ENCODE results near the gene TMEM109. TPM values are rescaled to one million over a fixed set of nuclear protein-coding genes. Genes with fewer than 3 reads are reported as not detected.

Gene TMEM109
- total RNA-seq, 1 donor from 2014 or later, result 167 TPM

DNA sequence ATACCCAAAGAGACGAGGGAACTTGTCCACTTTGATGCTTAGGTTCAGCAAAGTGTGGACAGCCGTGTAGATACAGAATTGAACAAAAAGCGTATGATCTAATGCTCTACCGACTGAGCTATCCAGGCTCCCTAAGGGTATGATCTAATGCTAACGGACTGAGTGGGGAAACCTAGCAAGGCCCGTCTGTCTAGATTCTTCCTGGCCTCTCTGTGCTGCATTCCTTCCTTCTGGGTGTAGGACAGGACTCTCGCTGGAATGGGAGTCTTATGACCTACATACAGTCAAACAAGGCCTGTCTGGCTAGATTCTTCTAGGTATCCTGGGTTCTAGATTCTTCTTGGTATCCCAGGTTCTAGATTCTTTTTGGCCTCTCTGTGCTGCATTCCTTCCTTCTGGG is 46.4 kb downstream of the TMEM109 start:
- DNase-seq (ENCODE audit: extremely low read depth, low read depth, low spot score), result no peak

DNA sequence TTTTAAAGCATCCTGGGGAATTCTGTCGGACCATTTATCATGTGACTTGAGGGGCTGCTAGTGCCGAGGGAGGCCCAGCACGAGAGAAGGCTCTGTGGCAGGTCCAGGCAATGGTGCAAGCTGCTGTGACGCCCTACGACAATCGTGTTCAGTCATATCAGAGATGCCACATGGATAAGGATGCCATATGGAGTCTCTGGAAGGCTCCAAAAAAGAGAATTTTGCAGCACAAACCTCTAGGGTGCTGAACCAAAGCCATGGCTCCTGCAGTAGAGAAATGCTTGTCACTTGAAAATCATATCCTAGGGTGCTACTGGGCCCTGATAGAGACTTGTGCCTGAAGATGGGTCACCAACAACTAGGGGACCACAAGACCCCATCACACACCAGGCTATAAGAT is 50.8 kb downstream of the TMEM109 start:
- DNase-seq (ENCODE audit: extremely low read depth, low read depth, low spot score), result no peak

DNA sequence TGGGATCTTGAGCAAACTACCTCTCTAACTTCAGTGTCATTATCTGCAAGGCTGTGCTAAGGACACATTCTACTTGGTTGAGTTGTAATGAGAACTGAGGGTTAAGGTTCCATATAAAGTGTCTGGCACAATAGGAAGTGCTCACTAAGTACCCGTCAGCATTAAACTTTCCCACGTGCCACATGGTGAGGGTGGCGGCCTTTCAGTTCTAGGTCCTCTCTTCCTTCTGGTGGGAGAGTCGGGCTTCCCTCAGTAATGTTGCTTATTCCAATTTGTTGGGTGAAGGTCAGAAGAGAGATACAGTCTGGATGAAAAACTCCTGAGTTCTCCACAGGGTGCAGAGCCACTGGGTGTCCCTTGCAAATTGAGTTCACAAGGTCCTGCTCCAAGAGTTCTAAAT is 52.9 kb downstream of the TMEM109 start:
- no peak for DNase-seq (ENCODE audit: extremely low read depth, low read depth, low spot score)

DNA sequence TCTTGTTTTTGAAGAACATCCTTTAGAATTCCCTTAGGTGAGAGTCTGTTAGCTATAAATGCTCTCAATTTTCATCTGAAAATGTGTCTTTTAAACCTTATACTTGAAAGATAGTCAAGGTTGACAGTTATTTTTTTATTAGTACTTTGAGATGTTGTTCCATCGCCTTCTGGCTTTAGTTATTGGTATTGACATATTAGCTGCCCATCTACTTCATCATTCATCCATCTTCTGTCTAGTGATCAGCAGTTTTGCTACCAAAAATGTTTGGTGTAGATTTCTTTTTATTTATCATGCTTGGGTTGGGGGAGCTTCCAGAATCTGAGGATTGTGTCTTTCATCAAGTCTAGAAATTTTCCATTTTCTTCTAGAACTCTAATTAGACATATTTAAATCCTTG is 54.3 kb downstream of the TMEM109 start:
- no peak for DNase-seq (ENCODE audit: extremely low read depth, low read depth, low spot score)

DNA sequence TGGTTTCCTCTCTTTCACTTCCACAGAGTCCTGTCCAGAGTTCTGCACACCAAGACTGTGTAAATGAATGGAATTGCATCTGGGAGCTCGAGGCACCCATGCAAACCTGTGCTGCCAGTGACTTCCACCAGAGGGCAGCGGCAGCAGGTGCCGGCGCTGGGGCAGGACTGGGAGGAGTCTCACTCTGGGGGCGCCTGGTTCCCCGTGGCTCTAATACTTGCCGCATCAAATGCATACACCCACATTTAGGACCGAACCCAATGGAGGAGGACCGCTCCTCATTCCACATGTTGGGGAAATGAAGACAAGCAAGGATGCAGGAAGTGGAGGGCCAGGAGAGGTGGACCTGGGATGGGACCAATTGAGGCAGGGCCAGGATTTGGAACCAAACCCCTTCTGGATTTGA is 56.4 kb downstream of the TMEM109 start:
- DNase-seq (ENCODE audit: extremely low read depth, low read depth, low spot score), result no peak

DNA sequence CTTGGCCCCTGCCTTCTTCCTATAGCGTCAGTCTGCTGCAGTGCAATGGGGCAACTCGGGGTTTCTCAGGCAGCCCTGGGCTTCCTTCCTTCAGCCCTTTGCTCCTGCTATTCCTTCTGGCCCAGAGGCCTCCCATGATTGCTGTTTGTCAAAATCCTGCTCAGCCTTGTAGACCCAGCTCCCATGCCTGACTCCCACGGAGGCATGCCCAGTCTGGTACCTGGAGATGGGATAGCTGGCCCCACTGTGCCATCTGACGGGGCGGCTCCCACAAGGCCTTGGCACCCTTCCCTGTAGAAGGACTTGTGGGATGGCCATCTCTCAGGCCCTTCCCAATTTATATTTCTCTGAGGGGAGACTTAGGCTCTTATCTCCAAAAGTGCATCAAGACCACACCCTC is 56.9 kb downstream of the TMEM109 start:
- DNase-seq (ENCODE audit: extremely low read depth, low read depth, low spot score), result no peak

DNA sequence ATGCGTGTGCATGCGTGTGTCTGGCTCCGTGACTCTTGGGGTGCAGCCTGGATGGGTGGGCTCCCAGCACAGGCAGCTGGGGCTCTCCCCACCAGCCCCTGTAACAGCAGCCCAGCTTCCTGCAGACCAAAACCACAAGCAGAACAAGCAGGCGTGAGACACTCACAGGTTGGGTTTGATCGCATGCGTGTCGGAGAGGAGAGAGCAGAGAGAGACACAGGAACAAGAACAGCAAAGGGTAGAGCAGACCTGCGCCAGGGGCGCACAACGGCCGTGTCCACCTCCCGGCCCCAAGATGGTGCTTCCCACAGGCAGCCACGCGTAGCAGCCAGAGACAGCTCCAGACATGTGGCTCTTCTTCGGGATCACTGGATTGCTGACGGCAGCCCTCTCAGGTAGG is 57.6 kb downstream of the TMEM109 start, which contains the start of gene CD6:
TSS of gene CD6 (plus strand) at position 161 of the 400 bp plus-strand sequence. CDS start at position 347, 186 bp downstream.
- DNase-seq (ENCODE audit: extremely low read depth, low read depth, low spot score), result no peak

DNA sequence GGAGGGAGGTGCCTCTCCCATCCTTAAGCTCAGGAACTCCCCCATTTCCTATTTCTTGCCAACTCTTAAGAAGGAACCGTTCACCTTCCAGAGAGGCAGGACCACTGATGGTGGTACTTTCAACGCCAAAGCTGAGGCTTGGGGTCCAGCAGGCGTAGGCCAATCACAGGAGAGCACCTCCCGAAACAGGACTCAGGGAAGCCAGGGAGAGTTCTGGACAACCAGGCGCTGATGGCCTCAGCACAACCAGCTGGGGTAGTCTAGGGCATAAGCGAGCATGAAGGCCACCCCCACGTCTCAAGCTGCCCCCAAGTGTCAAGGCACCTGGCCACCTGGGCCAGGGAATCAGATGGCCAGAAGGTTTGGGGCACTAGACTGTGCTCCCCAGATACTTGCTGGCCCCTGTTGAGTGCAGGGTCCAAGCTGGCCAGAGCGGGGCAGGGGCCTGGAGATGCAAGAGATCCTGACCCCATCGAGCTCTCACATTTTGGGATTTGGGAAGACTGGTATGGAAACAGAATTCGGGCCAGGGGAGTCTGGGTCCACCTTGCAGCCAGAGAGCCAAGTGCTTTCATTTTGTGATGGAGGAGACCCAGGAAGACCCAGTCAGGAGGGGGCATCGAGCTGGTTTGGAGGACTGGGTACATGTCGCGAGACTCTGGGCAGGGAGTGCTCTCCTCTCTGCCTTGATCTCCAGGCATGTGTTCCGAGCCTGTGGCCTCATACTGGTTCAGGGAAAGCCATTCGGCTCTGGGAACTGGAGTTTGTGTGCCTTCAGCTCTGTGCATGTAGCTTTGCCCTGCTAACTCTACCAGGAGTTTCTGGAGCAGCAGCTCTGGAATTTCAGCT is 58.4 kb downstream of the TMEM109 start:
- DNase-seq (ENCODE audit: extremely low read depth, low read depth, low spot score), result no peak

Other genes starting within 250 kb of the TMEM109 start
- not detected in 2 replicates for gene MS4A8, start 214.5 kb upstream of the TMEM109 start, total RNA-seq
- not detected in 2 replicates for gene MS4A18, start 189.4 kb upstream of the TMEM109 start, total RNA-seq
- not detected in 2 replicates for gene MS4A15, start 157.3 kb upstream of the TMEM109 start, total RNA-seq
- not detected in 2 replicates for gene MS4A10, start 128.8 kb upstream of the TMEM109 start, total RNA-seq
- 38.7 and 54.3 TPM in 2 replicates for gene CCDC86, start 72.0 kb upstream of the TMEM109 start, total RNA-seq
- gene PTGDR2, start 58.2 kb upstream of the TMEM109 start, total RNA-seq, result not detected in 2 replicates
- not detected in 2 replicates for gene ZP1, start 46.6 kb upstream of the TMEM109 start, total RNA-seq
- 78.5 and 98.2 TPM in 2 replicates for gene PRPF19, start 7.6 kb upstream of the TMEM109 start, total RNA-seq
- 238 and 281 TPM in 2 replicates for gene TMEM132A, start 10.3 kb downstream of the TMEM109 start, total RNA-seq
- 8.8 and 21.5 TPM in 2 replicates for gene SLC15A3, start 38.0 kb downstream of the TMEM109 start, total RNA-seq
- 0.15 and 1.6 TPM in 2 replicates for gene CD6, start 57.5 kb downstream of the TMEM109 start, total RNA-seq
- gene CD5, start 188.3 kb downstream of the TMEM109 start, total RNA-seq, result not detected in 2 replicates
- 19.5 and 27.8 TPM in 2 replicates for gene VPS37C, start 247.3 kb downstream of the TMEM109 start, total RNA-seq